A549 (cell line): ENCODE results near the gene RPL19. TPM values are rescaled to one million over a fixed set of nuclear protein-coding genes. Genes with fewer than 3 reads are reported as not detected.

Source experiments
- ATAC-seq, 2 experiments: fragments of 200-7000 bp in 1 of 2; fragments of >200 bp in 1 of 2; cut with Nextera tagmentation in 1 of 2; cut with Tn5 transposase in 1 of 2; 3 replicates each; pipeline versions ENCODE4 v1.8.0 to v1.9.1; 2018 to 2020; ENCODE audit warnings: mild to moderate bottlenecking in 1 of 2, moderate library complexity in 1 of 2
- CTCF ChIA-PET: fragments of 300-600 bp; sonication (Branson Sonifier 250); formaldehyde crosslinking; extraction: SDS; loops from one replicate; lab custom pipeline; 2021; ENCODE audit warnings: antibody characterized with exemption, inconsistent platforms; lab: Yijun Ruan, JAX
- POLR2A ChIA-PET: fragments of 350-600 bp; formaldehyde crosslinking; extraction: SDS; loops from one replicate; lab custom pipeline; 2021; ENCODE audit warnings: antibody characterized with exemption, inconsistent platforms; lab: Yijun Ruan, JAX
- DNase-seq, 2 experiments: peaks; one replicate each; pipeline versions ENCODE4 v3.0.0 to v3.0.0-alpha.2; 2011 to 2016; ENCODE audit warnings: low read depth in 1 of 2, low spot score in 1 of 2
- FAIRE-seq: peaks from 2 replicates; lab custom pipeline; 2011; peaks lifted over from hg19 to GRCh38; lab: Jason Lieb, UNC
- H3K27ac ChIP-seq, 2 experiments: fragments of >200 bp; sonication (Bioruptor Twin); formaldehyde crosslinking; 3 replicates each; pipeline ENCODE4 v1.5.1; 2016 to 2017
- H3K4me1 ChIP-seq: fragments of >200 bp; sonication (Bioruptor Twin); formaldehyde crosslinking; 3 replicates; pipeline ENCODE4 v1.6.1; 2016
- H3K4me2 ChIP-seq: fragments of >200 bp; sonication (Bioruptor Twin); formaldehyde crosslinking; 3 replicates; pipeline ENCODE4 v1.6.1; 2016
- H3K4me3 ChIP-seq: fragments of >200 bp; sonication (Bioruptor Twin); formaldehyde crosslinking; 3 replicates; pipeline ENCODE4 v1.5.1; 2016
- H3K9me3 ChIP-seq: fragments of >200 bp; sonication (Bioruptor Twin); formaldehyde crosslinking; 3 replicates; pipeline ENCODE4 v1.6.1; 2016
- ATOH8 ChIP-seq: fragments of 250-450 bp; sonication (Bioruptor Pico); IDR thresholded peaks from 2 replicates; pipeline ENCODE4 v1.5.0; 2020; ENCODE audit warnings: low read depth, mild to moderate bottlenecking, moderate library complexity
- BCL3 ChIP-seq: fragments of >200 bp; sonication (Bioruptor Twin); formaldehyde crosslinking; IDR thresholded peaks from 3 replicates; pipeline ENCODE4 v1.6.1; 2016
- CBX2 ChIP-seq: fragments of 200-600 bp; sonication (generic); IDR thresholded peaks from 2 replicates; pipeline ENCODE4 v1.6.1; 2016; ENCODE audit warnings: low read depth, mild to moderate bottlenecking, borderline replicate concordance
- CHD2 ChIP-seq: fragments of 150-350 bp; IDR thresholded peaks from 2 replicates; pipeline ENCODE4 v1.6.1; 2014; ENCODE audit warnings: low read length; ENCODE audit not compliant: partially characterized antibody
- CTCF ChIP-seq: fragments of >200 bp; sonication (Bioruptor Twin); formaldehyde crosslinking; IDR thresholded peaks from 3 replicates; pipeline ENCODE4 v1.5.1; 2016
- E2F6 ChIP-seq: IDR thresholded peaks from 2 replicates; pipeline ENCODE4 v1.6.1; 2012; ENCODE audit warnings: low read depth, borderline replicate concordance
- EHF ChIP-seq: fragments of 250-450 bp; sonication (Bioruptor Pico); IDR thresholded peaks from 2 replicates; pipeline ENCODE4 v1.5.0; 2020; ENCODE audit warnings: mild to moderate bottlenecking
- ELK1 ChIP-seq: fragments of 150-350 bp; IDR thresholded peaks from 2 replicates; pipeline ENCODE4 v1.6.1; 2014; ENCODE audit warnings: low read depth, mild to moderate bottlenecking, low read length
- EP300 ChIP-seq, 2 experiments: fragments of >200 bp; sonication (Bioruptor Twin); formaldehyde crosslinking; IDR thresholded peaks; 2 replicates in 1 of 2; 3 replicates in 1 of 2; pipeline ENCODE4 v1.6.1; 2016 to 2017
- FOSB ChIP-seq: fragments of 250-450 bp; sonication (Bioruptor Pico); IDR thresholded peaks from 2 replicates; pipeline ENCODE4 v1.5.0; 2020; ENCODE audit warnings: mild to moderate bottlenecking, moderate library complexity
- FOXS1 ChIP-seq: fragments of 250-450 bp; sonication (Bioruptor Pico); IDR thresholded peaks from 2 replicates; pipeline ENCODE4 v1.5.0; 2020; ENCODE audit warnings: mild to moderate bottlenecking, moderate library complexity
- HDAC2 ChIP-seq: fragments of 200-600 bp; sonication (generic); IDR thresholded peaks from 2 replicates; pipeline ENCODE4 v1.6.1; 2016
- HOXB13 ChIP-seq: fragments of 250-450 bp; sonication (Bioruptor Pico); IDR thresholded peaks from 2 replicates; pipeline ENCODE4 v1.5.0; 2020; ENCODE audit warnings: low read depth, mild to moderate bottlenecking, moderate library complexity
- JUN ChIP-seq, 2 experiments: fragments of >200 bp; sonication (Bioruptor Twin); formaldehyde crosslinking; IDR thresholded peaks; 2 replicates in 1 of 2; 3 replicates in 1 of 2; pipeline ENCODE4 v1.6.1; 2016 to 2017
- JUNB ChIP-seq: fragments of >200 bp; sonication (Bioruptor Twin); formaldehyde crosslinking; IDR thresholded peaks from 2 replicates; pipeline ENCODE4 v1.6.1; 2016
- MAZ ChIP-seq: fragments of 150-350 bp; IDR thresholded peaks from 2 replicates; pipeline ENCODE4 v1.6.1; 2014; ENCODE audit warnings: antibody characterized with exemption, low read depth, low read length, borderline replicate concordance
- PBX3 ChIP-seq: IDR thresholded peaks from 2 replicates; pipeline ENCODE4 v1.6.1; 2012
- PHF8 ChIP-seq: fragments of 200-600 bp; sonication (generic); IDR thresholded peaks from 2 replicates; pipeline ENCODE4 v1.6.1; 2016; ENCODE audit warnings: low read depth, mild to moderate bottlenecking, antibody characterized with exemption, moderate library complexity, borderline replicate concordance
- RAD21 ChIP-seq, 2 experiments: fragments of >200 bp in 1 of 2; sonication (Bioruptor Twin) in 1 of 2; formaldehyde crosslinking in 1 of 2; IDR thresholded peaks in 1 of 2; conservative IDR thresholded peaks in 1 of 2; 2 replicates in 1 of 2; 3 replicates in 1 of 2; pipeline ENCODE4 v1.6.1; 2012 to 2018; ENCODE audit warnings: inconsistent platforms in 1 of 2
- RCOR1 ChIP-seq: fragments of 150-350 bp; IDR thresholded peaks from 2 replicates; pipeline ENCODE4 v1.6.1; 2014; ENCODE audit warnings: antibody characterized with exemption, low read length, low read depth
- RNF2 ChIP-seq: fragments of 200-600 bp; sonication (generic); IDR thresholded peaks from 2 replicates; pipeline ENCODE4 v1.6.1; 2016; ENCODE audit warnings: low read depth, mild to moderate bottlenecking, antibody characterized with exemption, moderate library complexity, borderline replicate concordance
- SMC3 ChIP-seq: fragments of >200 bp; sonication (Bioruptor Twin); formaldehyde crosslinking; IDR thresholded peaks from 3 replicates; pipeline ENCODE4 v1.6.1; 2018; ENCODE audit warnings: inconsistent platforms
- SREBF2 ChIP-seq: fragments of 450-650 bp; IDR thresholded peaks from 2 replicates; pipeline ENCODE4 v1.6.1; 2014; ENCODE audit warnings: mild to moderate bottlenecking, moderate library complexity
- TFCP2L1 ChIP-seq: fragments of 250-450 bp; sonication (Bioruptor Pico); IDR thresholded peaks from 2 replicates; pipeline ENCODE4 v1.5.0; 2021; ENCODE audit warnings: mild to moderate bottlenecking
- ZC3H11A ChIP-seq: fragments of 450-650 bp; IDR thresholded peaks from 2 replicates; pipeline ENCODE4 v1.6.1; 2014; ENCODE audit warnings: antibody characterized with exemption, mild to moderate bottlenecking
- WGBS: methylation state at CpG from one replicate; pipeline ENCODE4 v1.1.6; 2017; ENCODE audit errors: missing lambda C conversion rate; 5-methylcytosine and 5-hydroxymethylcytosine counted together
- polyA plus RNA-seq, 4 experiments: library from polyadenylated mRNA; depleted of rRNA in 3 of 4; stranded (reverse); fragments of >200 nt; fragmentation: RNase III in 1 of 4; extraction: RNeasy Plus Mini Kit Qiagen cat#74134 plus additional on column Dnase treatment in 1 of 4; gene quantifications; 2 replicates in 3 of 4; 3 replicates in 1 of 4; pipeline ENCODE4 v1.2.3, GENCODE V29; 2011 to 2017

The RPL19 gene
- polyA plus RNA-seq, 2 of the 4 experiments (the other 2 are of a cell fraction): 2,211 to 2,862 TPM

GRCh38 chr17:39165178-39165840 is 34.8 kb upstream of the RPL19 start:
- CTCF ChIA-PET: interaction anchor here (0.5 to 30.5 kb wide), 36 partner anchors 8 to 296 kb away, joined by 3 to 612 read pairs (median 5); partner anchors contain the start of genes ARL5C, FBXO47, LASP1 and PLXDC1
- Histone ChIP-seq H3K4me3 (no peak overlapping the region), H3K27ac (peak overlapping the region in 1 of 2 experiments; percentile 51; a peak in 2 of 6 replicates), H3K4me1 (peaks cover 6% of the 10 kb centered on the region; the same call in 2 of the 3 replicates), H3K9me3 (no peaks in the 10 kb centered on the region), H3K4me2 (peak overlapping the region; percentile 62)
- no peak for TF ChIP-seq ATOH8 (CRISPR knock-in tag)
- no peak for TF ChIP-seq FOXS1 (CRISPR knock-in tag)
- TF ChIP-seq MAZ: no peak
- TF ChIP-seq PHF8: no peak
- no peak for TF ChIP-seq EP300 (IDR thresholded peaks at IDR 0.05)
- no peak for TF ChIP-seq JUN (IDR thresholded peaks at IDR 0.05)
- ATAC-seq: no peak
- FAIRE-seq: no peak
- no peak for DNase-seq
- POLR2A ChIA-PET: interaction anchor here (0.7 to 1.4 kb wide), 6 partner anchors 10 to 296 kb away, joined by 3 to 10 read pairs (median 4); partner anchors contain the start of genes CACNB1, CDK12, FBXO47 and RPL19
- 88% methylated on average over 50 of the region's 51 CpGs for WGBS

GRCh38 chr17:39165841-39166349 is 34.2 kb upstream of the RPL19 start, which contains the start of gene ARL5C:
TSS of gene ARL5C (minus strand) at chr17:39166161. CDS start at chr17:39165760, 401 bp downstream.
- Histone ChIP-seq H3K4me2 (peak within 1 kb of the TSS; percentile 62), H3K4me3 (no peak within 1 kb of the TSS), H3K4me1 (peaks cover 6% of the 10 kb centered on the region; the same call in 2 of the 3 replicates), H3K27ac (peak within 1 kb of the TSS in 1 of 2 experiments; percentile 51; a peak in 2 of 6 replicates), H3K9me3 (no peaks in the 10 kb centered on the region)
- ChIA-PET CTCF (interaction anchor here (0.6 to 30.5 kb wide), 11 partner anchors 8 to 190 kb away, joined by 3 to 612 read pairs (median 28); partner anchors contain the start of genes ARL5C and PLXDC1), POLR2A (interaction anchor here (2.6 kb wide), 1 partner anchor 34 kb away, joined by 21 read pairs; the partner anchor contains the start of gene RPL19)
- WGBS: 82% methylated on average over 17 of the region's 17 CpGs
- FAIRE-seq (no peak), DNase-seq (no peak), ATAC-seq (no peak)
- TF ChIP-seq RCOR1: no peak
- TF ChIP-seq FOSB (CRISPR knock-in tag): no peak
- no peak for TF ChIP-seq ELK1
- no peak for TF ChIP-seq TFCP2L1 (CRISPR knock-in tag)
- TF ChIP-seq EHF (CRISPR knock-in tag): no peak
- TF ChIP-seq JUNB: no peak
- no peak for TF ChIP-seq RNF2
- no peak for TF ChIP-seq SREBF2
- TF ChIP-seq PBX3: no peak
- no peak for TF ChIP-seq ATOH8 (CRISPR knock-in tag)
- TF ChIP-seq CTCF: no peak
- TF ChIP-seq CHD2: no peak
- no peak for TF ChIP-seq CBX2
- TF ChIP-seq HDAC2: no peak
- no peak for TF ChIP-seq RAD21 (conservative IDR thresholded peaks at IDR 0.05 in 1 of 2, IDR thresholded peaks at IDR 0.05 in 1 of 2)
- TF ChIP-seq ZC3H11A: no peak
- TF ChIP-seq E2F6: no peak
- no peak for TF ChIP-seq HOXB13 (CRISPR knock-in tag)
- TF ChIP-seq SMC3: no peak
- no peak for TF ChIP-seq BCL3
